Activated T-cell treated with anti-CD3 and anti-CD28 coated beads for 24 hours (primary cell): ENCODE results near the gene IL17B.

Experiments used
- DNase-seq: peaks from one replicate; pipeline ENCODE4 v3.0.0-alpha.2; 2020; ENCODE audit warnings: low read depth

Gene IL17B

GRCh38 chr5:149357370-149358293 lies 21.5 kb downstream of the IL17B start, which contains the start of gene PCYOX1L:
Gene PCYOX1L, plus strand, starts transcription at chr5:149358046. Its CDS starts 23 bp downstream, at chr5:149358069.
- DNase-seq: peak; percentile 96

GRCh38 chr5:149356391-149356790 lies 22.7 kb downstream of the IL17B start:
- DNase-seq: no peak

GRCh38 chr5:149355688-149356087 lies 23.4 kb downstream of the IL17B start:
- DNase-seq: no peak

GRCh38 chr5:149353911-149354310 lies 25.2 kb downstream of the IL17B start:
- no peak for DNase-seq

GRCh38 chr5:149352169-149352568 lies 26.9 kb downstream of the IL17B start:
- DNase-seq: no peak

GRCh38 chr5:149349382-149349781 lies 29.7 kb downstream of the IL17B start:
- no peak for DNase-seq

GRCh38 chr5:149348518-149348917 lies 30.6 kb downstream of the IL17B start:
- no peak for DNase-seq

- DNase-seq: peak; percentile 19
These were observed 33.2 kb downstream of the IL17B start for GRCh38 chr5:149345892-149346222.

GRCh38 chr5:149345147-149345891 lies 33.8 kb downstream of the IL17B start, which contains the start of gene GRPEL2:
Gene GRPEL2, plus strand, starts transcription at chr5:149345499. Its CDS starts 41 bp downstream, at chr5:149345540.
- DNase-seq: peak; percentile 93

GRCh38 chr5:149344151-149344550 lies 34.9 kb downstream of the IL17B start:
- DNase-seq: no peak

GRCh38 chr5:149341876-149342275 lies 37.2 kb downstream of the IL17B start:
- DNase-seq: no peak

GRCh38 chr5:149340920-149341319 lies 38.2 kb downstream of the IL17B start:
- DNase-seq: no peak

GRCh38 chr5:149338364-149338763 lies 40.7 kb downstream of the IL17B start:
- no peak for DNase-seq

GRCh38 chr5:149337736-149338135 lies 41.4 kb downstream of the IL17B start:
- DNase-seq: no peak

- no peak for DNase-seq
These were observed 45.2 kb downstream of the IL17B start for GRCh38 chr5:149333711-149334443.

- DNase-seq: no peak
These were observed 50.9 kb downstream of the IL17B start for GRCh38 chr5:149328177-149328576.

- DNase-seq: no peak
These were observed 52.5 kb downstream of the IL17B start for GRCh38 chr5:149326611-149327010.

GRCh38 chr5:149325894-149326293 lies 53.2 kb downstream of the IL17B start:
- DNase-seq: no peak

GRCh38 chr5:149325166-149325735 lies 53.8 kb downstream of the IL17B start:
- no peak for DNase-seq

GRCh38 chr5:149324641-149325040 lies 54.5 kb downstream of the IL17B start:
- DNase-seq: no peak
